ENCODE results near the gene SPTBN2.
"Not testable (repeated sequence)": the region's sequence is repeated elsewhere in the genome, so short reads cannot be mapped to it uniquely, and the experiment has no call there.

Gene SPTBN2

GRCh38 chr11:66734215-66734614, 5.2 kb upstream of the SPTBN2 start:
- H3K9me3 ChIP-seq (ENCODE audit: control insufficient read depth, insufficient read depth, low read length) = no peaks in the 10 kb centered on the region
- no peaks in the 10 kb centered on the region for H3K4me1 ChIP-seq (ENCODE audit: insufficient read depth, low read length)
- no peaks in the 10 kb centered on the region for H3K36me3 ChIP-seq (ENCODE audit: insufficient read depth, low read length)
- H3K9ac ChIP-seq (ENCODE audit: low read depth, low read length) = no peak overlapping the region

- H3K9ac ChIP-seq (ENCODE audit: low read depth, low read length) = no peak overlapping the region; the same call in 1 of the 2 replicates
- no peaks in the 10 kb centered on the region for H3K9me3 ChIP-seq (ENCODE audit: control insufficient read depth, insufficient read depth, low read length)
- H3K36me3 ChIP-seq (ENCODE audit: insufficient read depth, low read length) = no peaks in the 10 kb centered on the region
- peaks cover 11% of the 10 kb centered on the region; the same call in 1 of the 2 replicates for H3K4me1 ChIP-seq (ENCODE audit: insufficient read depth, low read length)
These were observed 431 bp upstream of the SPTBN2 start for GRCh38 chr11:66729447-66729846.

GRCh38 chr11:66728038-66728692, 851 bp downstream of the SPTBN2 start:
- Histone ChIP-seq H3K9ac (ENCODE audit: low read depth, low read length) (peak overlapping the region; percentile 75), H3K36me3 (ENCODE audit: insufficient read depth, low read length) (no peaks in the 10 kb centered on the region), H3K9me3 (ENCODE audit: control insufficient read depth, insufficient read depth, low read length) (no peaks in the 10 kb centered on the region), H3K4me1 (ENCODE audit: insufficient read depth, low read length) (peaks cover 11% of the 10 kb centered on the region; the same call in 1 of the 2 replicates)

- Histone ChIP-seq H3K9me3 (ENCODE audit: control insufficient read depth, insufficient read depth, low read length) (no peaks in the 10 kb centered on the region), H3K4me1 (ENCODE audit: insufficient read depth, low read length) (peaks cover 11% of the 10 kb centered on the region; the same call in 1 of the 2 replicates), H3K9ac (ENCODE audit: low read depth, low read length) (peak overlapping the region; percentile 75), H3K36me3 (ENCODE audit: insufficient read depth, low read length) (no peaks in the 10 kb centered on the region)
These were observed 1.6 kb downstream of the SPTBN2 start for GRCh38 chr11:66727282-66728037.

GRCh38 chr11:66725647-66726046, 3.4 kb downstream of the SPTBN2 start:
- Histone ChIP-seq H3K36me3 (ENCODE audit: insufficient read depth, low read length) (no peaks in the 10 kb centered on the region), H3K9ac (ENCODE audit: low read depth, low read length) (no peak overlapping the region), H3K9me3 (ENCODE audit: control insufficient read depth, insufficient read depth, low read length) (no peaks in the 10 kb centered on the region), H3K4me1 (ENCODE audit: insufficient read depth, low read length) (peaks cover 16% of the 10 kb centered on the region)

GRCh38 chr11:66725114-66725513, 3.9 kb downstream of the SPTBN2 start:
- H3K9me3 ChIP-seq (ENCODE audit: control insufficient read depth, insufficient read depth, low read length) = no peaks in the 10 kb centered on the region
- peaks cover 21% of the 10 kb centered on the region for H3K4me1 ChIP-seq (ENCODE audit: insufficient read depth, low read length)
- H3K36me3 ChIP-seq (ENCODE audit: insufficient read depth, low read length) = no peaks in the 10 kb centered on the region
- no peak overlapping the region for H3K9ac ChIP-seq (ENCODE audit: low read depth, low read length)

- H3K4me1 ChIP-seq (ENCODE audit: insufficient read depth, low read length) = peaks cover 30% of the 10 kb centered on the region
- not testable (repeated sequence) for H3K9ac ChIP-seq (ENCODE audit: low read depth, low read length); H3K36me3 ChIP-seq (ENCODE audit: insufficient read depth, low read length); H3K9me3 ChIP-seq (ENCODE audit: control insufficient read depth, insufficient read depth, low read length)
These were observed 4.8 kb downstream of the SPTBN2 start for GRCh38 chr11:66724167-66724566.

GRCh38 chr11:66723693-66724092, 5.3 kb downstream of the SPTBN2 start:
- peaks cover 35% of the 10 kb centered on the region for H3K4me1 ChIP-seq (ENCODE audit: insufficient read depth, low read length)
- H3K9me3 ChIP-seq (ENCODE audit: control insufficient read depth, insufficient read depth, low read length) = no peaks in the 10 kb centered on the region
- no peak overlapping the region for H3K9ac ChIP-seq (ENCODE audit: low read depth, low read length)
- H3K36me3 ChIP-seq (ENCODE audit: insufficient read depth, low read length) = no peaks in the 10 kb centered on the region

GRCh38 chr11:66722745-66723651, 6.0 kb downstream of the SPTBN2 start:
- H3K9me3 ChIP-seq (ENCODE audit: control insufficient read depth, insufficient read depth, low read length) = no peaks in the 10 kb centered on the region
- no peaks in the 10 kb centered on the region for H3K36me3 ChIP-seq (ENCODE audit: insufficient read depth, low read length)
- no peak overlapping the region for H3K9ac ChIP-seq (ENCODE audit: low read depth, low read length)
- H3K4me1 ChIP-seq (ENCODE audit: insufficient read depth, low read length) = peaks cover 42% of the 10 kb centered on the region

- no peak overlapping the region for H3K9ac ChIP-seq (ENCODE audit: low read depth, low read length)
- H3K4me1 ChIP-seq (ENCODE audit: insufficient read depth, low read length) = peaks cover 42% of the 10 kb centered on the region
- no peaks in the 10 kb centered on the region for H3K9me3 ChIP-seq (ENCODE audit: control insufficient read depth, insufficient read depth, low read length)
- no peaks in the 10 kb centered on the region for H3K36me3 ChIP-seq (ENCODE audit: insufficient read depth, low read length)
These were observed 7.1 kb downstream of the SPTBN2 start for GRCh38 chr11:66721939-66722338.

- Histone ChIP-seq H3K9me3 (ENCODE audit: control insufficient read depth, insufficient read depth, low read length) (no peaks in the 10 kb centered on the region), H3K4me1 (ENCODE audit: insufficient read depth, low read length) (peaks cover 41% of the 10 kb centered on the region), H3K9ac (ENCODE audit: low read depth, low read length) (no peak overlapping the region), H3K36me3 (ENCODE audit: insufficient read depth, low read length) (no peaks in the 10 kb centered on the region)
These were observed 8.0 kb downstream of the SPTBN2 start for GRCh38 chr11:66720899-66721470.

- peak overlapping the region; percentile 30; the same call in 1 of the 2 replicates for H3K9ac ChIP-seq (ENCODE audit: low read depth, low read length)
- H3K4me1 ChIP-seq (ENCODE audit: insufficient read depth, low read length) = peaks cover 34% of the 10 kb centered on the region
- no peaks in the 10 kb centered on the region for H3K36me3 ChIP-seq (ENCODE audit: insufficient read depth, low read length)
These were observed 8.7 kb downstream of the SPTBN2 start for GRCh38 chr11:66720223-66720898.

GRCh38 chr11:66719111-66719872, 9.7 kb downstream of the SPTBN2 start:
- Histone ChIP-seq H3K4me1 (ENCODE audit: insufficient read depth, low read length) (peaks cover 30% of the 10 kb centered on the region), H3K36me3 (ENCODE audit: insufficient read depth, low read length) (no peaks in the 10 kb centered on the region), H3K9me3 (ENCODE audit: control insufficient read depth, insufficient read depth, low read length) (no peaks in the 10 kb centered on the region), H3K9ac (ENCODE audit: low read depth, low read length) (peak overlapping the region; percentile 25; the same call in 1 of the 2 replicates)

More at GRCh38 chr11:66720223-66720898, 8.7 kb downstream of the SPTBN2 start:
- no peaks in the 10 kb centered on the region for H3K9me3 ChIP-seq (ENCODE audit: control insufficient read depth, insufficient read depth, low read length)
